ENCODE data around the gene C1D.

GRCh38 chr2:68091439-68092034 lies 28.7 kb upstream of the C1D start:
- TF ChIP-seq CTCF (conservative IDR thresholded peaks at IDR 0.05; ENCODE audit: low read depth, low read length), result no peak
- no peak for TF ChIP-seq FOS (IDR thresholded peaks at IDR 0.05; ENCODE audit: low read depth, low read length)
- no peak for TF ChIP-seq RAD21 (IDR thresholded peaks at IDR 0.05; ENCODE audit: low read length)
- no peak for TF ChIP-seq USF2 (IDR thresholded peaks at IDR 0.05; ENCODE audit: low read depth, low read length)
- no peak for TF ChIP-seq POLR2A (IDR thresholded peaks at IDR 0.05; ENCODE audit: low read depth, low read length)
- TF ChIP-seq MXI1 (IDR thresholded peaks at IDR 0.05; ENCODE audit: borderline replicate concordance, low read depth, low read length), result no peak
- TF ChIP-seq CHD1 (IDR thresholded peaks at IDR 0.05; ENCODE audit: low read depth, low read length), result no peak
- TF ChIP-seq BHLHE40 (IDR thresholded peaks at IDR 0.05; ENCODE audit: low read depth, low read length), result no peak
